Umbilical cord (tissue), 2 donors: Measurements from ENCODE around the gene MALL. TPM values are rescaled to one million over a fixed set of nuclear protein-coding genes. Genes with fewer than 3 reads are reported as not detected.
A peak's percentile ranks its signal among the peaks of the same experiment; 100 is the strongest.
"Not testable (repeated sequence)": the region's sequence is repeated elsewhere in the genome, so short reads cannot be mapped to it uniquely, and the experiment has no call there.

Experiments used
- DNase-seq: peaks from one replicate; pipeline ENCODE4 v3.0.0-alpha.2; 2015; ENCODE audit warnings: low spot score
- total RNA-seq: library from RNA; depleted of rRNA; stranded (reverse); fragments of >200 nt; gene quantifications from one replicate; pipeline ENCODE4 v1.2.3, GENCODE V29; 2014; ENCODE audit warnings: low replicate concordance; ENCODE audit not compliant: insufficient read depth

MALL gene
- 19.3 TPM for total RNA-seq

DNA sequence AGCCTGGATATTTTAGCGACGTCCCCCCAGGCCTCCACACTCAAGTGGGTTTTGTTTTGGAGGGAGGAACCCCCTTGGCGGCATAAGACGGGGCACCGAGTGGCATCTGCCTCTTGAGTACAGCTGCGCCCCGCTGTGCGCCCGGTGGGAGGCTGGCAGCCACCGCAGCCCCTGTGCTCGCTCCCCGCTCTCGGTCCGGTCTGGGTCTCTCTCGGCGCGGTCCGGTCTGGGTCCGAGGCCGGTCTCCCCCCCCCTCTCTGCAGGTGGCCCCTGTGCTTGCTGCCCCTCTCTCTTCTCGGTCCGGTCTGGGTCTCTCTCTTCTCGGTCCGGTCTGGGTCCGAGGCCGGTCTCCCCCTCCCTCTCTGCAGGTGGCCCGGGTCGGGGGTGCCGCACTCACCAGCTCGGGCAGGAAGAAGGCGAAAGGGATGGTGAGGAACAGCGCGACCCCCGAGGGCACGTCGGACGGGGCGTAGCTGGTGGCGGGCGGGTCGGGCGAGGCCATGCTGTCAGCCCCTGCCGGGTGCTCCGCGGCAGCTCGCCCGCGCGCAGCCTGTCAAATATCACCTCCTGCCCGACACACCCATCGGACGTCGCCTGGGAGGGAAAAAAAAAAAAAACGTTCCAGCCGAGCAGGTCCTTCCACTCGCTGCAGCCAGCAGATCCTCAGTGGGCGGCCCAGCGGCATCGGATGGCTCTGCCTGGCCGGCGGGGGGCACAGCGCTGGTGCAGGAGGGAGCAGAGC, at the start of gene MALL:
Gene MALL (minus strand): TSS at position 532 of the 742 bp plus-strand sequence. CDS start 30 bp downstream, at position 502.
- DNase-seq, result peak; percentile 59

DNA sequence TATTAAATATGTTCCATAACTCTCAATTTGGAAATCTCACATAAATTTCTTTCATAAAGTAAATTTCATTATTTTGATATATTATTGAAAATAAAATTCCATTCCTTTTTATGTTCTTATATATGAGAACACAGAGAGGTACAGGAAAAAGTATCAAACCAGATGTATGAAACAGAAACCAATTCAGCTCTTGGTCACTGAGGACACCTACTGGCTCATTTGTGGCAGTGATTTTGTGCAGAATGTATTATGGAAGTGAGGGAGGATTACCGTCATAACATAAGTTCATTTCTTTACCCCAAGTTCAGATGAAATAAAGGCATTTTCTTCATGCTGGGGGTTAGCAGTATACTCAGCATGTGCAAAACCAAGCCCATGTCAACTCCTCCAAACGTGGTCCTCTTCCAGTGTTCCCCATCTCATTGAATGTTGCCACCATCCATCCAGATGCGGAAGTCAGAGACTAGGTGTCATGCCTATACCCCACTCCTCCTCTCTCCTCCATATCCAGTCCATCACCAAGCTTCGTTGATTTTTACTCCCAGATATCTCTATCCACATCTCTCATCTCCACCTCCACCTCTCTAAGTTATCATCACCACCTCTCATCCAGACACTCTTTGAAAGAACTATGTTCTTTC, 41.7 kb upstream of the MALL start:
- DNase-seq, result peak; percentile 53

DNA sequence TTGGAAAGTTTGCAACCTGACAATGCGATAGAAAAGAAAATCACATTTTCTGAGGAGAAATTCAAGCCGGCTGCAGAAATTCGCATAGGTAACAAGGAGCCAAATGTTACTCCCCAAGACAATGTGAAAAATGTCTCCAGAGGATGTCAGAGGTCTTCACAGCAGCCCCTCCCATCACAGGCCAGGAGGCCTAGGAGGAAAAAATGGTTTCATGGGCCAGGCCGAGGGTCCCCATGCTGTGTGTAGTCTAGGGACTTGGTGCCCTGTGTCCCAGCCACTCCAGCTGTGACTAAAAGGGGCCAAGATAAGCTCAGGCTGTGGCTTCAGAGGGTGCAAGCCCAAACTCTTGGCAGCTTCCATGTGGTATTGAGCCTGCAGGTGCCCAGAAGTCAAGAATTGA, 39.2 kb upstream of the MALL start:
- not testable (repeated sequence) for DNase-seq

DNA sequence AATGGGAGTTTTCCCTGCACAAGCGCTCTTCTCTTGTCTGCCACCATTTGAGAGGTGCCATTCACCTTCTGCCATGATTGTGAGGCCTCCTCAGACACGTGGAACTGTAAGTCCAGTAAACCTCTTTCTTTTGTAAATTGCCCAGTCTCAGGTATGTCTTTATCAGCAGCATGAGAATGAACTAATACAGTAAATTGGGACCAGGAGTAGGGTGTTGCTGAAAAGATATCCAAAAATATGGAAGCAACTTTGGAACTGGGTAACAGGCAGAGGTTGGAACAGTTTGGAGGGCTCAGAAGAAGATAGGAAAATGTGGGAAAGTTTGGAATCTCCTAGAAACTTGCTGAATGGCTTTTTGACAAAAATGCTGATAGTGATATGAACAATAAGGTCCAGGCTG, 38.6 kb upstream of the MALL start:
- DNase-seq, result not testable (repeated sequence)

DNA sequence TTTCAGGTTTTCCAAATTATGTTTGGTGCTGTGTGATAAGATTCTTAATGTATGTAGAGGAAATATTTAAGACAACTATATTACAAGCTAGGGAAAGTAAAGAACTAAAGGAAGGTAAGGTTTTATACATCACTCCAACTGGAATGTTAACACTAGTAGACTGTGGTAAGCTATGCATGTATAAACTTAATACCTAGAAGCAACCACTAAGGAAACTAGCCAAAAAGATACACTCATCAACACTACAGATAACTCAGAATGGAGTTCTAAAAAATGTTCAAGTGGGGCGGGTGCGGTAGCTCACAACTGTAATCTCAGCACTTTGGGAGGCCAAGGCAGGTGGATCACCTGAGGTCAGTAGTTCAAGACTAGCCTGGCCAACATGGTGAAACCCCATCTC, 37.8 kb upstream of the MALL start:
- no peak for DNase-seq

DNA sequence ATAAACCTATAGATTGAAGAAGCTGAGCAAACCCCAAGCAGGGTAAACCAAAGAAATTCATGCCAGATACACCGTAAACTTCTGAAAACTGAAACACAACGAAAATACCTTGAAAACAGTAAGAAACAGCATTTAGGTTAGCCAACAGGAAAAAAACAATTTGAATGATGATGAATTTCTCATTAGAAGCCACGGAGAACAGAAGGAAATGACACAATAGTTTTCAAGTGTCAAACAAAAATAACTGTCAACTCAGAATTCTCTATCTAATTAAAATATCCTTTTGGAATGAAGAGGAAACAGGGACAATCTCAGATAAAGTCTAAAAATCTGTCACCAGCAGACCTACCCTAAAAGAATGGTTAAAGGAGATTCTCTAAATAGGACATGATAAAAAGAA, 37.3 kb upstream of the MALL start:
- DNase-seq, result no peak

DNA sequence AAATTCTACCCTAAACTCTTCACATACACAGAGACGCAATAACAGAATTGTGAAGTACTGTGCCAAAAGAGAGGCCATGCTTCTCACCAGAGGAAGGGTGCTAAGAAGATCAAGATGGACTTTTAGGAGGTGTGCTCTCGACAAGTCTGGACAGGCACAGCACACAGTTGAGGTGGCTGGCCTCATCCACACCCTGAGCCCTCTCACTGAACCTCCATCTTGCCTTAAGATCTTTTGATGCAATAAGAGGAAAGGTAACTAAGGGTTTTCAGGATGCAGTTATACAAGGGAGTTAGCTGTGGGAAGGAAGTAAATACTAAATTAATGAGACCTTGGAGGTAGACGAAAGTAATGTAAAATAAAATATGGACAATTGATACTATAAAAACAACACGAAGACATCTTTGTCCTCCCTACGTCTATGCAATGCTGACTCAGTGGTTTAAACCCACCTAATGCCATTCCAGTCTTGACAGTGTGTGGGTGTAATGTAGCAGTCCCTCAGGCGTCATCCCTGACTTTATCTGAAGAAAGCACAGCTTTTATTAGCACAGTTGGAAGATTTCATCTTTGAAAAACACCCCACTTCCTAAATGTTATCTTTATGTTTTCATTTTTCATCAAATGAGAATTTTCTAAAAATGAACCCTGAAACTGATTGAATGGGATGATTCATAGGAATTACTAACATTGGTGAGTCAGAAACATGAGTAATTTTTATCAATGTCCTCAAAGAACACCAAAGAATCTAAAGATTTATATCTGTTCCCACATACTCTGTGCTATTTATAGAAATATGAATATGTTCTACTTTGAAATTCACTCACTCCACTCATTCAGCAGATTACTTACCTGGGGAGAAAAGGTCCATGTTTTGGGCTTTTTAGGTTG, 34.0 kb upstream of the MALL start:
- DNase-seq, result peak; percentile 38

DNA sequence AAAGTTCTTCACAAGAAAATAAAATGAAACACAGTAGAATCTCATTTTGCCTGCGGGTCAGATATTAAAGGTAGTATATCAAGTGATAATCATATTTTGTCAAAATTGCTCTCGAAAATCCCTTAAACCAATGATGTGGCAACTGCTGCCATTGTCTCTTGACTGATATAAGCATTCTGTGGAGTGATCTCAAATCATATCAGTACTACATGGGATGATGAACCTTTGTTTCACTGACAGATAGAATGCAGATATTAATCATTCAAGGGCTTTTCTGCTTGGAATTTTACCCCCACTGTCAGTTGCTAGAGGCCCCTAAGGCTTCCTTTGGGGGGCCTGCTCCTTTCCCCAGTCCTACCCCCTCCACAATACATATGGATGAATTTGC, 31.3 kb upstream of the MALL start:
- no peak for DNase-seq

DNA sequence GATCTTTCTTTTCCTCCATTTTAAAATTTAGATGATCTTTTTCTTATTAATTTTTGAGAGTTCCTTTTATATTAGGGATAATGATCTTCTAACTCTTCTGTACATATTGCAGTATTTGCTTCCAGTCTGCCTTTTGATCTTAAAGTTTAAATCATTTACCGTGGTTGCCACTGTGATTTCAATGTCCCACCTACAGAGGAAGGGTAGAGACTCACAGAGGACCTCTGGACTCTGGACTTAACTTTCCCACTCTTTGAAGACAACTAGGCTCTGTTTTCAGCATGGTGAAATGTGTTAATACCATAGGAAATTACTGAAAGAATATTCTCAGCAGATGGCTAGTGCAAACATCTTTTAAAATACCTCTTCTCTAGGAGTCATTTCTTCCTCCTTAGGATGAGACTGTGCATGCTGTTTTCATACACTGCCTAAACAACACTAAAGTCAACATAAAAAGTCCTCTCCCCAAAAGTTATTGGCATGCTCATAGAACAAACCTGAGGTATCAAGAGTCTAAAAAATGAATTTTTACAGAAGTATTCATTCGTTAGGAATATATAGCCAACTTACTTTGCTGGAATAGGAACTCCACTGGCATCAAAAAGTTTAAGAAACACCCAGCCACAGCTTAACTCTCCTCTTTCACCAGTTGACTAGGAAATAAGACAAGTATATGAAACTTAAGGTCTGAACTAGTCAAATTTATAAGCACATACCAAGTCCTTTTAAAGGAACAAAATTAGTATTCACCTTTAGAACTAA, 30.7 kb upstream of the MALL start:
- no peak for DNase-seq

DNA sequence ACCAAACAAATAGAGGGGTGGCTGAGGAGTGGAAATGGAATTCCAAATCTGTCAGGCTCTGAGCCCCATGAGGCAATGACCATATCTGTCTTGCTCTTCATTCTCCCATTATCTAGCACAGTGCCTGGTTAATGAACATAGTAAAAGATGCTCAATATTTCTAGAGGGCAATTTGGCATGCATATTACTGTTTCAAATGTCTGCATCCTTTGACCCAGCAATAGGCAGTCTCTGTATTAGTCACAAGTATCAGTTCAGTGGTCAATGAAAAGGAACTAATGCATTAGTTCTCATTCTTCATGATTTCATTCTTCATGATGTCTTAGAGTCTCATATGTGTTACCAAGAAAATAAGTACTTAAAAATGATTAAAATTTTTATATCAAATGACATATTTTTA, 28.4 kb upstream of the MALL start:
- no peak for DNase-seq

DNA sequence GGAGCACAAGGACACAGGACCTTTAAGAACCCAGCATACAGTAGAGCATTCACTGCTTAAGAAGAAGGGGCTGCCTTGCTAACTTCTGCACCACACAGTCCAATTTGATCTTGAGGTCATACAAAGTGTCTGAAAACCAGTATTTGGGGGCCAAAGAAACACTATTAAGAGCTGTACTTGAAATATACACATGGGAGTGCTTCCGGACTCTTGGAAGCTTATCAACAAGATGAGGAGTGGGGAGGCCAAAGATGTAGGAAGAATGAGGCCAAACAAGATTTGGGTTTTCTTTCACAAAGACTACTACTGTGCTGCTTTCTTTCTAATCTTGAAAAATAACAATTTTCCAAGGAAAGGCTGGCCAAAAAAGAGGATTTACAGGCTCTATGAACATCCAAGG, 24.8 kb upstream of the MALL start:
- no peak for DNase-seq

DNA sequence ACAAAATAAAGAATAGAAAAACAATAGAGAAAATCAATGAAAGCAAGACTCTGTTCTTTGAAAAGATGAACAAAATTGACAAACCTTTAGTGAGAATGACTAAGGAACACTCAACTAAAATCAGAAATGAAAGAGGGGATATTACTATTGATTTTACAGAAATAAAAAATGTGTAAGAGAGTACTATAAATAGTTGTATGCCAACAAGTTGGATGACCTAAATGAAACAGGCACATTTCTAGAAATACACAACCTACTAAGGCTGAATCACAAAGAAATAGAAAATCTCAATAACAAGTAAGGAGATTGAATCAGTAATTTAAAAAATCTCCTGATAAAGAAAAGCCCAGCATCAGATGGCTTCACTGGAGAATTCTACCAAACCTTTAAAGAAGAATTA, 18.4 kb upstream of the MALL start:
- no peak for DNase-seq

DNA sequence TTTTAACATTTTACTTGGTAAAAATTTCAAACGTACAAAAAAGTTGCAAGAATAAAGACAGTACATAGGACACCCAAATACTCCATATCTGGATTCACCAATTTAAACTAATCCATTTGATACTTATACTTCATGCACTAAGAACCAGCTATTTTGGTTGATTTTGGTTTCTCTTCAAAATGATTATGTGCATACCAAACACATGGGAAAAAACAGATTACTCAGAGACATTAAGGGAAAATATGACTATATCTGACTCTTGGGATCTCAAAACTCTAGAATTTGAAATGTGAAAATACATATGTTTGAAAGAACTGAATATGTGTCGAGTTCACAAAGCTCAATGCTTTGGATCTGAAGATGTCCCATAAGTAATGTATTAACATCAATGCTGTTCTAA, 15.5 kb upstream of the MALL start:
- DNase-seq, result no peak

DNA sequence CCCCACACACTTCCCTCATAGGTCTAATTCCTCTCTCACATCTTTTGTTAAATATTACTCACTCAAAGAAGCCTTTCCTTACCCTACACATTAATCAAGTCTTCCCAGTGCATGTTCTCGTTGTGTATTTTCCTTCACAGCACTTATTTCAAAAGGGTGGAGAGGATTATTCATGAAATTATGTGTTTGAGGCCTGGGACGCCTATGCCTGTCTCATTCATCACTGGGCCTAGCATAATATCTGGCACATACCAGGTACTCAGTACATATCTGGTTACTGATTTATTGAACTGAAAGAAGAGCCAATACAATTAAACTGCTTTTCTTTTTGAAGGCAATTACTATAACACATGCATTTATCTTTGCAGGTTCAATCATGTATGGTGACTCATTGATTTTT, 15.1 kb upstream of the MALL start:
- no peak for DNase-seq

DNA sequence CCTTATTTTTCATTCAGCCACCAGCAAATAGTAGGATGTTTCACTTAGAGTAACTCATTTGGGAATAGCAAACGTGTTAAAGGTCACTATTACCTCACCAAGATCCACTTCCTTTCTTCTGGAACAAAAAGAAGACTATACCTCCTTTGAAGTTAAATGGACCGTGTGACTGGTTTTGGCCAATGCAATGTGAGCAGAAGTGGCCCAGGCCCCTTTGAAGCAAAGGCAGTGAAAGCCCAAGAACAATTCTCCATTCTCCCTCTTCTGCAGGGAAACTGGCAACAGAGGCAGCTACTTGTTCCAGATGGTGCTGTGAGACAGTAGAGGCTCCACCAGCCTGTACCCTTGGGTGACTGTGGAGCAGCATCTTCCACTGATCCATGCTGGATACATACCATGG, 11.3 kb upstream of the MALL start:
- no peak for DNase-seq

DNA sequence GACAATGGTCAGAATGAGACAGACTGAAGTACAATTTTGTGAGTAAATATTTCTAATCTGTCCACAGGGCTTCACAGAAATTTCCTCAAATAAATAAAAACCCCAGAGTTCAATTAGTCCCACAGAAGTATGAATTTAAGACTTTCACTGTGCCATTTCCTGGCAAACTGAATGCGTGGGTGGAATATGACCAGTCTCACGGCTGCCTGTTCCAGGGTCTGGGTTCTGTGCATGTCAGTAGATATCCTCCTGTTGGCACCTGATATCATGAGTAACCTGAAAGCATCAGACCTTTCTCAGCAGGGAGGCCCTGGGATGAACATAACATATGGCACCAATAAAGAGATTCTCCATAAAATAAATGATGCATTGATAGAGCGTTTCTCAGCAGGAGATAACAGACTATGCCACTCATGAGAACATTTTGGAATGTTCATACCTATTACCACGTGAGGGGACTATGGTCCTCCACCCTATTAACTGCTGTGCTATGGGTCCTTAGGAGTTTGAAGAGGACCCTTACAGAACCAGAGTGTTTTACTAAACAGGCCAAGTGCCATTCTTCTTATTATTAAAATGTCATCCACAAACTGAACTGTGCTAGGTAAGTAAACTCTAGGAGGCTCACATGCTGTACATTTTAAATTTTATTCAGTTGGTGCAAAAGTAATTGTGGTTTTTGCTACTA, 10.6 kb upstream of the MALL start:
- no peak for DNase-seq

DNA sequence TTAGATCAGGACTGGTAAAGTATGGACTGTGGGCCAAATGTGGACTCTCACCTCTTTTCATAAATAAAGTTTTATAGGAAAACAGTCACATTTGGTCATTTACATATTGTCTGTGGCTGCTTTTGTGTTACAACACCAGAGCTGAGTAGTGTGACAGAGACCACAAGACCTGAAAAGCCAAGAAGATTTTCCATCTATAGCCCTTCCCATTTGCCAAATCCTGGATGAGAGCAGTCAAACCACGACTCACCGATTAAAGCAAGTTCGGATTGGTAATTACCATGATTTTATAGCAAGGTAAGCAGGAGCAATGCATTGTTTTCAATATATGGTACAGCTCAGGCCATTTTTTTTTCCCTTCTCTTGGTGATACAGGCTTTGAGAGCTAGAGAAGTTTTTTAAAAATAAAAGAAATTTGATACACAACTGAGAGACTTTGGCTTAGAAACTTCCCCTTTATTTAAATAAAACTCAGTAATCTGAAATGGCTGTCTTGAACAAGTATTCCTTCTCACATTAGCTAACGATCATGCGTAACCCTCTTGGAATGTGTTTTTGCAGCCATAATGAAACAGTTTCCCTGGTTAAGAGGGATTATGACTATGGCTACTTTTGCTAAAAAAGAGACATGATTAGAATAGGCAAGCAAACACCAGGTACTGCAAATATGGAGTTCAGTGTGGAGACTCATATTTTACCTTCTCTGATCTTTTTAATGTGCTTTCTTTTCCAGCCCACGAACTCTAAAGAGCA, 9.5 kb upstream of the MALL start:
- no peak for DNase-seq

DNA sequence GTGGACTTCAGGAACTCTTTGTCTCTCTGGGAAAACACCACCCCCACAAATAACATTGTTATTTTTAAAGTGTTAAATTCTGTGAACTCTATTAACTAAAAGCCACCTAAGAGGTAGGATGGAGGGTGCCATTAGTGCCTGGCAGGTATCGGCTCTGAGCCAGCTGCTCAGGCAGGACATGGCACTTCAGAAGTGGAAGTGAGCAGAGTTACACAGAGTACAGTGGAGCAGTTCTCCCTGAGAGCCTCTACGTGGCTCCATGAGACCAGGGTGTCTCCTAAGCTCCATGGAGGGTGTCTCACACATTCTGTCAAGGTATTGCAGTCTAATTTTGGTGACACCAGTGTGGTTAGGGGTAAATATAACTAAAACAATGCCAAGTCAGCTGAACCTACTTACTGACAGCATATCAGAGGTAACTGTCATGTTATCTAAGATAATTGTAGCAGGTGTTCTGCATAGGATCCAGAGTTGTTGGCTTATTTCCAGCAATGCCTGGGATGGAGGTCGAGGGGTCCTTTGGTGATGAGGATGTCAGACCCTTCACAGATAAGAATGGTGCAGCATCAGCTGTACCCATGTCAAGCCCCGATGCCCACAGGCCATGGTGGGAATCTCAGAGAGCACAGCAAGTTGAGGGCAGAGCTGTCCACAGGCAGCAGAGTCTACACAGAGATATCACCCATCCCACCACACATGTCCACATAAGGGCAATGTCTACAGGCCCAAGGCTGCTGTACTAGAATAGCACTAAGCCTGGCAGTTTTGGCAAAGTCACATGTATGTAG, 8.6 kb upstream of the MALL start:
- DNase-seq, result no peak

DNA sequence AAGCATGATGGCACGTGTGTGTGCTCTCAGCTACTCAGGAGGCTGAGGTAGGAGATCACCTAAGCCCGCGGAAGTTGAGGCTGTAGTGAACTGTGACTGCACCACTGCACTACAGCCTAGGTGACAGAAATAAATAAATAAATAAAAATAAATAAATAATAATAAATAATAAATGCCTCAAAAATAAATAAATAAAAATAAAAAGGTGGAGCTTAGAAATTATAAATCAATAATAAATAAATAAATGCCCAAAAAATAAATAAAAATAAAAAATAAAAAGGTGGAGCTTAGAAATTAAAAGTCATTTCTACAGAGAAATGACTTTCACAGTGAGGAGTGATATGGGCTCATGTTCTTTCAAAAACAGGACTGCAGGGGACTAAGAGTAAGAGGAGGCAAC, 6.0 kb upstream of the MALL start:
- no peak for DNase-seq

DNA sequence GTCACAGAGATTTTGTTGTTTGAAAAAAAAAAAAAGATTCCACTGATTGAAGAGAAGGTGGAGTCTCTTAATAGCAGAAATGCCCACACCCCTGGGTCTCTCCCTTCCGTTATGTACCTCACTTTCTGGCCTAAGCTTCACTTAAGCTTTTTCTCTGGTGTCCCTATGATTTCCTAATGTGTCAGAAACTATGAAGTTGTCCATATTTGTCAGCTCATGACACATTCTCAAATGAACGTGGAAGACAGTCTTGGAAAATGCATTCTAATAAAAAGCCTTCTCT, 5.4 kb upstream of the MALL start:
- DNase-seq, result no peak
